Keratinocyte (primary cell): Measurements from ENCODE around the gene CACNA1H.

Experiments
- CTCF ChIP-seq, 3 experiments: IDR thresholded peaks in 1 of 3; conservative IDR thresholded peaks in 1 of 3; optimal IDR thresholded peaks in 1 of 3; 2 replicates in 2 of 3; 3 replicates in 1 of 3; pipeline versions ENCODE3 to v1.5.1; 2011; ENCODE audit warnings: low read length in 3 of 3, mild to moderate bottlenecking in 3 of 3, moderate library complexity in 2 of 3, control low read depth in 1 of 3, inconsistent platforms in 1 of 3; ENCODE audit not compliant: insufficient read depth in 2 of 3; ENCODE audit errors: extremely low read depth in 1 of 3
- EZH2 ChIP-seq: IDR thresholded peaks from one replicate; pipeline ENCODE4 v1.6.1; 2012; ENCODE audit warnings: inconsistent platforms, mild to moderate bottlenecking, low read length, moderate library complexity

- TF ChIP-seq CTCF (optimal IDR thresholded peaks at IDR 0.05 in 1 of 3, IDR thresholded peaks at IDR 0.05 in 1 of 3, conservative IDR thresholded peaks at IDR 0.05 in 1 of 3; ENCODE audit: extremely low read depth in 1 of 3, insufficient read depth in 2 of 3, low read length in 3 of 3) (no peak), EZH2 (peak; percentile 74)
These were observed 1.5 kb downstream of the CACNA1H start for GRCh38 chr16:1154291-1154886.
